Measurements from ENCODE around the gene NLGN1.

DNA sequence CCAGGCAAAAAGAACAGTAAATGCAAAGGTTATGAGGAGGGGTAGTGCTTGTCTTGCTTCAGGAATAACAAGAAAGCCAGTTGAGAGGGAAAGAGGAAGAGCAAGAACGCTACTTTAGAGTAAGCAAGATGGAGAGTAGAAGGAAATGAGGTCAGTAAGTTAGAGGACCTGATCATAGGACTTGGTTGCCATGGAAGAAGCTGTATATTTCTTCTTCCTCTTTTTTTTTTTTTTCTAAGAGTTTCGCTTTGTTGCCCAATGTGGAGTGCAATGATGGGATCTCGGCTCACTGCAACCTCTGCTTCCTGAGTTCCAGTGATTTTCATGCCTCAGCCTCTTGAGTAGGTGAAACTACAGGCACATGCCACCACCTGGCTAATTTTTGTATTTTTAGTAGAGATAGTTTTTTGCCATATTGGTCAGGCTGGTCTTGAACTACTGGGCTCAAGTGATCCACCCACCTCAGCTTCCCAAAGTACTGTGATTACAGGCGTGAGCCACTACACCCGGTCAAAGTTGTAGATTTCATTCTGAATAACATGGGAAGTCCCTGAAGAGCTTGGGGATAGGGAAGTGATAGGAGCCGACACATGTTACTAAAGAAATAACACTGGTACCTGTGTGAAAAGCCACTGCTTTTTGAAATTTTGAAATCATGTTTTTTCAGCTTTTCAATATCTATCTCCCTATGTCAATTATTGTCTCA, 933.7 kb downstream of the NLGN1 start:
- TF ChIP-seq, protein P1, sequence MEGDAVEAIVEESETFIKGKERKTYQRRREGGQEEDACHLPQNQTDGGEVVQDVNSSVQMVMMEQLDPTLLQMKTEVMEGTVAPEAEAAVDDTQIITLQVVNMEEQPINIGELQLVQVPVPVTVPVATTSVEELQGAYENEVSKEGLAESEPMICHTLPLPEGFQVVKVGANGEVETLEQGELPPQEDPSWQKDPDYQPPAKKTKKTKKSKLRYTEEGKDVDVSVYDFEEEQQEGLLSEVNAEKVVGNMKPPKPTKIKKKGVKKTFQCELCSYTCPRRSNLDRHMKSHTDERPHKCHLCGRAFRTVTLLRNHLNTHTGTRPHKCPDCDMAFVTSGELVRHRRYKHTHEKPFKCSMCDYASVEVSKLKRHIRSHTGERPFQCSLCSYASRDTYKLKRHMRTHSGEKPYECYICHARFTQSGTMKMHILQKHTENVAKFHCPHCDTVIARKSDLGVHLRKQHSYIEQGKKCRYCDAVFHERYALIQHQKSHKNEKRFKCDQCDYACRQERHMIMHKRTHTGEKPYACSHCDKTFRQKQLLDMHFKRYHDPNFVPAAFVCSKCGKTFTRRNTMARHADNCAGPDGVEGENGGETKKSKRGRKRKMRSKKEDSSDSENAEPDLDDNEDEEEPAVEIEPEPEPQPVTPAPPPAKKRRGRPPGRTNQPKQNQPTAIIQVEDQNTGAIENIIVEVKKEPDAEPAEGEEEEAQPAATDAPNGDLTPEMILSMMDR (IDR thresholded peaks at IDR 0.05), result no peak
- TF ChIP-seq POLR2A (IDR thresholded peaks at IDR 0.05; ENCODE audit: low read depth) (no peak), POLR2AphosphoS5 (IDR thresholded peaks at IDR 0.05) (no peak), EP300 (IDR thresholded peaks at IDR 0.05) (no peak)
